Heart right ventricle (tissue), 16 donors: ENCODE measurements around the gene URI1. TPM values are rescaled to one million over a fixed set of nuclear protein-coding genes. Genes with fewer than 3 reads are reported as not detected.

ENCODE experiments used
- ATAC-seq, 8 donors: fragments of 200-7000 bp; cut with Tn5 transposase; one replicate each; pipeline ENCODE4 v1.9.1; 2020; ENCODE audit warnings: mild to moderate bottlenecking in 8 of 8, moderate library complexity in 8 of 8, moderate number of reproducible peaks in 1 of 8
- DNase-seq, 2 donors: peaks; one replicate each; pipeline ENCODE4 v3.0.0-alpha.2; 2020
- H3K27ac ChIP-seq, 10 donors: fragments of 200-600 bp; sonication (generic) in 2 of 10; one replicate each; pipeline versions ENCODE4 v1.5.0 to v1.8.0; 2020 to 2022; ENCODE audit warnings: mild to moderate bottlenecking in 3 of 10
- H3K27me3 ChIP-seq, 7 donors: fragments of 200-600 bp; one replicate each; pipeline ENCODE4 v1.8.0; 2021 to 2022; ENCODE audit warnings: mild to moderate bottlenecking in 2 of 7
- H3K36me3 ChIP-seq, 9 donors: fragments of 200-600 bp; sonication (generic) in 1 of 9; one replicate each; pipeline versions ENCODE4 v1.5.0 to v1.8.0; 2020 to 2022; ENCODE audit warnings: mild to moderate bottlenecking in 2 of 9
- H3K4me1 ChIP-seq, 9 donors: fragments of 200-600 bp; sonication (generic) in 1 of 9; one replicate each; pipeline versions ENCODE4 v1.5.0 to v1.8.0; 2020 to 2022; ENCODE audit warnings: mild to moderate bottlenecking in 4 of 9
- H3K4me3 ChIP-seq, 10 donors: fragments of 200-600 bp; sonication (generic) in 2 of 10; one replicate each; pipeline versions ENCODE4 v1.5.0 to v1.8.0; 2020 to 2022; ENCODE audit warnings: mild to moderate bottlenecking in 7 of 10, moderate library complexity in 2 of 10
- H3K9me3 ChIP-seq, 11 donors: fragments of 200-600 bp in 10 of 11; sonication (generic) in 2 of 11; one replicate each; pipeline versions ENCODE4 v1.5.0 to v1.8.0; 2013 to 2022; ENCODE audit warnings: mild to moderate bottlenecking in 2 of 11, control low read depth in 1 of 11, moderate library complexity in 1 of 11
- WGBS, 2 donors: extraction: QIAGEN DNeasy Blood & Tissue Kit; methylation state at CpG; one replicate each; pipeline ENCODE4 v1.1.7; 2013; ENCODE audit warnings: inconsistent platforms in 1 of 2; 5-methylcytosine and 5-hydroxymethylcytosine counted together
- intact Hi-C, 10 donors: fragments of 100-400 bp; cut with DNase I; formaldehyde crosslinking; loops; one replicate each; pipeline versions ENCODE4 v1.11.1 to v1.14.2; 2022
- polyA plus RNA-seq, 2 donors: library from polyadenylated mRNA; stranded (reverse); fragments of 200-250 nt; gene quantifications; one replicate each; pipeline ENCODE4 v1.2.3, GENCODE V29; 2013
- total RNA-seq, 10 donors: library from RNA; stranded (reverse); fragmentation: NEBNext Ultra II Directional in 3 of 10; extraction: Animal tissue kit (Norgen Biotek cat#: 25700) in 3 of 10; gene quantifications; one replicate each; pipeline versions ENCODE4 v1.2.1 to v1.2.4, GENCODE V29; 2021 to 2023
- TF ChIP-seq, protein P1 (sequence below), 9 donors: fragments of 200-600 bp; sonication (generic) in 2 of 9; IDR thresholded peaks; one replicate each; pipeline versions ENCODE4 v1.5.0 to v1.8.0; 2021 to 2022; ENCODE audit warnings: antibody characterized with exemption in 9 of 9, mild to moderate bottlenecking in 5 of 9, moderate library complexity in 1 of 9
- donor health status: Arrhythmogenic right ventricular cardiomyopathy.
- donor health status: ischemic (EF 13 %, LVEDD 7.1; RV severe dilation, severe dysfunction).
- donor health status: healthy with polysubstance abuse.
- donor health status: DM: no; HTN: yes; CAD: no.
- donor health status: DM: no; HTN: no; CAD: no.
- donor health status: ischemic (EF 25% LVEDD 6.9; RV normal size, moderate dysfunction).
- donor health status: ischemic (EF 25% LVEDD 5.7; RV mildly dilated, moderate dysfunction).
- donor health status: healthy.
- donor health status: DM: yes; HTN: yes; CAD: no.
- donor health status: Ischemic cardiomyopathy.
- donor health status: ischemic (EF 35%, LVEDD 5.7; RV mildly dilated, moderate dysfunction).
- donor health status: nonischemic (EF 11% LVEDD 7.7; RV severe dilation, severe dysfunction).
- donor health status: DM: yes; HTN: yes; CAD: no.
- donor health status: PGD.
- donor health status: ischemic (EF 29% LVEDD 5.4; RV normal size, mild dysfunction).
- donor health status: nonischemic (EF 23%, LVEDD 6.1; RV moderate dilation, normal function).

Gene URI1
- total and polyA plus RNA-seq, 12 donors, result 10.2 to 47.7 (median 41.9) TPM

DNA sequence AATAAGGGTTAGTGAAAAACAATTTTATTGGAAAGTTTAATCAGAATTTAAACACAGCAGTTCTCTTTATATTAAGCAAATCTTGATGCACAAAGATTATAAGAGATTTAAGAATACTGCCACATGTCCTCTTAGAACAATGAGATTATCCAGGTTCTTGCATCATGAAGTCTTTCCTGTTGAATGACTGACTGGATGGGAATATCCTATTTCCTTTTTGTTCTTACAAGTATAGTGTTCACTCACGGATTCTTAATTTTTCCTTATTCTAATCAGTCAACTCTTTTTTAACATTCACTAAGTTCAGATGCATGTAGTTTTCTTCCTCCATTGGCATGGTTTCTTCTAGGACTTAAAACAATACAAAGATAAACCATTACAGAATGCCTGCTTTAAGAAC lies 10.1 kb downstream of the URI1 start:
- DNase-seq (no peak), ATAC-seq (no peak)
- Histone ChIP-seq H3K4me1 (peaks cover 0 to 15% (median 0%) of the 10 kb centered on the region in 9 donors), H3K36me3 (peaks cover 0 to 4% (median 0%) of the 10 kb centered on the region in 9 donors), H3K27ac (no peak overlapping the region), H3K9me3 (no peaks in the 10 kb centered on the region), H3K27me3 (no peaks in the 10 kb centered on the region), H3K4me3 (no peak overlapping the region)
- intact Hi-C loops, result no loop called here
- TF ChIP-seq, protein P1, sequence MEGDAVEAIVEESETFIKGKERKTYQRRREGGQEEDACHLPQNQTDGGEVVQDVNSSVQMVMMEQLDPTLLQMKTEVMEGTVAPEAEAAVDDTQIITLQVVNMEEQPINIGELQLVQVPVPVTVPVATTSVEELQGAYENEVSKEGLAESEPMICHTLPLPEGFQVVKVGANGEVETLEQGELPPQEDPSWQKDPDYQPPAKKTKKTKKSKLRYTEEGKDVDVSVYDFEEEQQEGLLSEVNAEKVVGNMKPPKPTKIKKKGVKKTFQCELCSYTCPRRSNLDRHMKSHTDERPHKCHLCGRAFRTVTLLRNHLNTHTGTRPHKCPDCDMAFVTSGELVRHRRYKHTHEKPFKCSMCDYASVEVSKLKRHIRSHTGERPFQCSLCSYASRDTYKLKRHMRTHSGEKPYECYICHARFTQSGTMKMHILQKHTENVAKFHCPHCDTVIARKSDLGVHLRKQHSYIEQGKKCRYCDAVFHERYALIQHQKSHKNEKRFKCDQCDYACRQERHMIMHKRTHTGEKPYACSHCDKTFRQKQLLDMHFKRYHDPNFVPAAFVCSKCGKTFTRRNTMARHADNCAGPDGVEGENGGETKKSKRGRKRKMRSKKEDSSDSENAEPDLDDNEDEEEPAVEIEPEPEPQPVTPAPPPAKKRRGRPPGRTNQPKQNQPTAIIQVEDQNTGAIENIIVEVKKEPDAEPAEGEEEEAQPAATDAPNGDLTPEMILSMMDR (IDR thresholded peaks at IDR 0.05), result no peak
- WGBS, 2 donors, result 62 to 82% methylated on average over 1 of the region's 1 CpG

DNA sequence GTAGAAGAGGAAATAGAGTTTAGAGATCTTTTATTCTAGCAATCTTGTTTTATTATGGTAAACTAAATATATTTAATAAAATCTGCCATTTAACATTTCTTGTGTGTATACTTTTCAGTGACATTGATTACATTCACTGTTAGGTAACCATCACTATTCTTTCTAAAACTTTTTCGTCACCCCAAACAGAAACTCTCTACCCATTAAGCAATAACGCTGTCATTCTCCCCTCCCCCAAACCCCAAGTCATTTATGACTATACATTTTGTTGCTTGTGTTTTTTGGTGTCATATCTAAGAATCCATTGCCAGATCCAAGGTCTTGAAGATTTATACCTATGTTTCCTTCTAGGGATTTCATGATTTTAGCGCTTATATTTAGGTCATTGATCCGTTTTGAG lies 10.6 kb downstream of the URI1 start:
- TF ChIP-seq, protein P1 (IDR thresholded peaks at IDR 0.05), result no peak
- DNase-seq (no peak), ATAC-seq (no peak)
- peaks cover 0 to 10% (median 0%) of the 10 kb centered on the region in 9 donors for H3K4me1 ChIP-seq
- intact Hi-C loops, result no loop called here
- H3K36me3 ChIP-seq, result peaks cover 0 to 4% (median 0%) of the 10 kb centered on the region in 9 donors
- no peaks in the 10 kb centered on the region for H3K27me3 ChIP-seq
- WGBS, 2 donors, result 69 to 72% methylated on average over 4 of the region's 4 CpGs
- no peak overlapping the region for H3K4me3 ChIP-seq
- H3K27ac ChIP-seq, result no peak overlapping the region
- H3K9me3 ChIP-seq, result no peaks in the 10 kb centered on the region

DNA sequence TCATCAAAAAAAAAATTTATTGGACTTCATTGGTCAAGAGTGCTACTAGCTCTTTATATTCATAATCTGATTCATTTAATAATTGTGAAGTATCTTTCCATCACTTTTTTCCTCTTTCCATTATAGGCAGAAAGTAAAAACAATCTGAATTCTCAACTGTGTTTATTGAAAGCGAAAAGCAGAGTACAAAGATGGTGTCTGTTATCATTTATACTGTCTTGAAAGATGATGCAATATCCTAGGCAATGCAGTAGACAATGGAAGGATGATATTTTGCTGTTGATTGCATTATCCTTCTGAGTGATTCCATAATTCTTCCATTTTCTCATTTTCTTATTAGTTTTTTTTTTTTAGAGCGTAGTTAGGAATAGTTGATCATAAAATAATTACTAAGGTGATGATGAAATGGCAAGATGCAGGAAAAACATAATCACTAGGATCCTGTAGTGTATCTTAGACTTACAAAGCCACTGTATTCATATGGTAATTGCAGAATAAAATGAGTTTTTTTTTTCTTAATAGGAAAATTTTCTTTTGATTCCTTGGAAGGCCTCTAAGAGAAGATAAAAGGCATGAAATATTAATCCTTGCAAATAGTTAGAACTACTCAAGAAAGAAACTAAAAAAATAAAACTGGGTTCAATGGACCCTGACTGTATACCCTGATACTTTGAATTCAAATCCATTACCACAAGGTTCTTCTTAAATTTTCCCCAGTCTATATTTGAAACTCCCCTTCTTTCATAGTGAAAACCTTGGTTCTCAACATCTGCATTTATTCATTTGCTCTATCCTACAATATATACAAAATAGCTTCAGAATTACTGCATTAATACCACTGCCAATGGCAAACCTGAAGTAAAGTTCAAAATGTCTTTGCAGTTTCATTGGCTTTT lies 11.6 kb downstream of the URI1 start:
- DNase-seq (no peak), ATAC-seq (no peak)
- no peak overlapping the region for H3K4me3 ChIP-seq
- no peak overlapping the region for H3K27ac ChIP-seq
- peaks cover 0 to 4% (median 0%) of the 10 kb centered on the region in 9 donors for H3K36me3 ChIP-seq
- intact Hi-C loops, result no loop called here
- TF ChIP-seq, protein P1 (IDR thresholded peaks at IDR 0.05), result no peak
- no peaks in the 10 kb centered on the region for H3K27me3 ChIP-seq
- WGBS, 2 donors, result 98% methylated on average over 2 of the region's 2 CpGs
- peaks cover 0 to 10% (median 0%) of the 10 kb centered on the region in 9 donors for H3K4me1 ChIP-seq
- H3K9me3 ChIP-seq, result no peaks in the 10 kb centered on the region

DNA sequence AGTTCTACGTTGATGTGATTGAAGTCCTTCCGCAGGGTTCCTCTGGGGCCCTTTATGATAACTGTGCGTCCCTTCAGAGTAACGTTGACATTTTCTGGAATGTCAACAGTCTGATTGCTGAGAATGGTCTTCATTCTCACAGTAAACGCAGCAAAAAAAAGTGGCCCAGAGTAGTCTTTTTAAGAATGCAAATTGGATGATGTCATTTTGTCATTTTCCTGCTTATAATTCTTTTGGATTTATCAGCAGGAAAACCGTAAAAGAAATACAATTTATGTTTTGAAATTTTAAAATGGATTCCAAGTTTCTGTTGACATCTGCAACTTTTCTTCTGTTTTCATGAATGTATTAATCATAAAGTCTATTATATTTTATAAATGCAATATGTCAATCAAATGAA lies 14.8 kb downstream of the URI1 start:
- H3K4me3 ChIP-seq, result no peak overlapping the region
- no peaks in the 10 kb centered on the region for H3K9me3 ChIP-seq
- H3K36me3 ChIP-seq, result no peaks in the 10 kb centered on the region
- intact Hi-C loops, result no loop called here
- ATAC-seq (no peak), DNase-seq (no peak)
- TF ChIP-seq, protein P1 (IDR thresholded peaks at IDR 0.05), result no peak
- H3K27ac ChIP-seq, result no peak overlapping the region
- no peaks in the 10 kb centered on the region for H3K27me3 ChIP-seq
- 65 to 70% methylated on average over 6 of the region's 6 CpGs for WGBS, 2 donors
- H3K4me1 ChIP-seq, result peaks cover 0 to 6% (median 0%) of the 10 kb centered on the region in 9 donors
